WTC11 (cell line): ENCODE results near the gene RND3. TPM values are rescaled to one million over a fixed set of nuclear protein-coding genes. Genes with fewer than 3 reads are reported as not detected.
A peak's percentile ranks its signal among the peaks of the same experiment; 100 is the strongest.

Source experiments
- ATAC-seq: fragments of 200-7000 bp; cut with Tn5 transposase; 2 replicates; pipeline ENCODE4 v1.10.0; 2021; ENCODE audit warnings: mild to moderate bottlenecking, moderate library complexity
- CTCF ChIA-PET: fragments of 300-600 bp; sonication (Branson Sonifier 250); formaldehyde crosslinking; loops from one replicate; lab custom pipeline; 2021; ENCODE audit warnings: antibody characterized with exemption; lab: Charles Lee
- POLR2A ChIA-PET: fragments of 350-600 bp; sonication (Branson Sonifier 250); formaldehyde crosslinking; loops from one replicate; lab custom pipeline; 2021; ENCODE audit warnings: antibody characterized with exemption; lab: Charles Lee
- DNase-seq: peaks from one replicate; pipeline ENCODE4 v3.0.0; 2021; ENCODE audit warnings: low spot score
- H3K27ac Mint-ChIP-seq: 2 replicates; pipeline ENCODE4 v1.8.0; 2021; ENCODE audit warnings: mixed read lengths
- H3K27me3 Mint-ChIP-seq: 2 replicates; pipeline ENCODE4 v1.8.0; 2021; ENCODE audit warnings: low read depth, mild to moderate bottlenecking, moderate library complexity, mixed read lengths
- H3K36me3 Mint-ChIP-seq: 2 replicates; pipeline ENCODE4 v1.8.0; 2021; ENCODE audit warnings: mixed read lengths
- H3K4me1 Mint-ChIP-seq: 2 replicates; pipeline ENCODE4 v1.8.0; 2022; ENCODE audit warnings: mixed read lengths
- H3K4me3 Mint-ChIP-seq: 2 replicates; pipeline ENCODE4 v1.8.0; 2021; ENCODE audit warnings: mild to moderate bottlenecking, moderate library complexity, mixed read lengths
- H3K9me3 Mint-ChIP-seq: 2 replicates; pipeline ENCODE4 v1.8.0; 2021; ENCODE audit warnings: mixed read lengths
- ATF1 ChIP-seq: sonication (generic); formaldehyde crosslinking; IDR thresholded peaks from 2 replicates; pipeline ENCODE4 v1.8.1; 2023; ENCODE audit warnings: mild to moderate bottlenecking, moderate library complexity, missing genetic modification reagents
- CREB1 ChIP-seq: sonication (generic); formaldehyde crosslinking; IDR thresholded peaks from 2 replicates; pipeline ENCODE4 v1.8.0; 2023; ENCODE audit warnings: mild to moderate bottlenecking, missing genetic modification reagents
- CREM ChIP-seq: sonication (generic); formaldehyde crosslinking; IDR thresholded peaks from 2 replicates; pipeline ENCODE4 v1.8.1; 2022; ENCODE audit warnings: mild to moderate bottlenecking, missing genetic modification reagents, moderate library complexity
- ELF4 ChIP-seq: sonication (generic); formaldehyde crosslinking; IDR thresholded peaks from 2 replicates; pipeline ENCODE4 v1.8.1; 2022; ENCODE audit warnings: low read depth, mild to moderate bottlenecking, moderate library complexity, missing genetic modification reagents
- ETV6 ChIP-seq: sonication (generic); formaldehyde crosslinking; IDR thresholded peaks from 2 replicates; pipeline ENCODE4 v1.8.1; 2022; ENCODE audit warnings: mild to moderate bottlenecking, missing genetic modification reagents
- FOXP1 ChIP-seq: sonication (generic); formaldehyde crosslinking; IDR thresholded peaks from 2 replicates; pipeline ENCODE4 v1.8.0; 2022; ENCODE audit warnings: missing genetic modification reagents, mild to moderate bottlenecking, moderate library complexity, borderline replicate concordance
- KAT7 ChIP-seq: sonication (generic); formaldehyde crosslinking; IDR thresholded peaks from 2 replicates; pipeline ENCODE4 v1.8.1; 2023; ENCODE audit warnings: missing genetic modification reagents, mild to moderate bottlenecking, borderline replicate concordance
- NR3C1 ChIP-seq: sonication (generic); formaldehyde crosslinking; conservative IDR thresholded peaks from 2 replicates; pipeline ENCODE4 v1.8.1; 2023; ENCODE audit warnings: low read depth, mild to moderate bottlenecking, missing genetic modification reagents
- RORB ChIP-seq: fragments of 250-450 bp; sonication (Bioruptor Pico); IDR thresholded peaks from 2 replicates; pipeline ENCODE4 v1.9.0; 2021; ENCODE audit warnings: mild to moderate bottlenecking
- SMAD3 ChIP-seq: sonication (generic); formaldehyde crosslinking; IDR thresholded peaks from 2 replicates; pipeline ENCODE4 v1.8.0; 2022; ENCODE audit warnings: missing genetic modification reagents, mild to moderate bottlenecking, borderline replicate concordance
- TP53 ChIP-seq: sonication (generic); formaldehyde crosslinking; IDR thresholded peaks from 2 replicates; pipeline ENCODE4 v1.8.1; 2023; ENCODE audit warnings: mild to moderate bottlenecking, missing genetic modification reagents
- ZNF396 ChIP-seq: fragments of 250-450 bp; sonication (Bioruptor Pico); IDR thresholded peaks from 2 replicates; pipeline ENCODE4 v1.8.0; 2021; ENCODE audit warnings: mild to moderate bottlenecking, moderate library complexity, borderline replicate concordance
- ZNF416 ChIP-seq: fragments of 250-450 bp; sonication (Bioruptor Pico); IDR thresholded peaks from 2 replicates; pipeline ENCODE4 v1.9.0; 2021; ENCODE audit warnings: mild to moderate bottlenecking, inconsistent platforms
- total RNA-seq: library from RNA; stranded (reverse); gene quantifications from 3 replicates; pipeline ENCODE4 v1.2.3, GENCODE V29; 2021
- TF ChIP-seq, protein P1 (sequence below): sonication (generic); formaldehyde crosslinking; IDR thresholded peaks from 2 replicates; pipeline ENCODE4 v1.8.1; 2022; ENCODE audit warnings: mild to moderate bottlenecking, missing genetic modification reagents, moderate library complexity, borderline replicate concordance
- TF ChIP-seq, protein P2 (sequence below): sonication (generic); formaldehyde crosslinking; IDR thresholded peaks from 2 replicates; pipeline ENCODE4 v1.8.1; 2022; ENCODE audit warnings: low read depth, mild to moderate bottlenecking, moderate library complexity, missing genetic modification reagents, borderline replicate concordance
- TF ChIP-seq, protein P3 (sequence below): sonication (generic); formaldehyde crosslinking; IDR thresholded peaks from 2 replicates; pipeline ENCODE4 v1.8.1; 2023; ENCODE audit warnings: mild to moderate bottlenecking, missing genetic modification reagents
- TF ChIP-seq, protein P4 (sequence below): sonication (generic); formaldehyde crosslinking; IDR thresholded peaks from 2 replicates; pipeline ENCODE4 v1.8.1; 2023; ENCODE audit warnings: mild to moderate bottlenecking, missing genetic modification reagents, moderate library complexity
- TF ChIP-seq, protein P5 (sequence below): sonication (generic); formaldehyde crosslinking; IDR thresholded peaks from 2 replicates; pipeline ENCODE4 v1.8.0; 2022; ENCODE audit warnings: missing genetic modification reagents
- TF ChIP-seq, protein P6 (sequence below): fragments of 250-450 bp; sonication (Bioruptor Pico); IDR thresholded peaks from 2 replicates; pipeline ENCODE4 v1.9.0; 2021; ENCODE audit warnings: mild to moderate bottlenecking, borderline replicate concordance
- TF ChIP-seq, protein P7 (sequence below): fragments of 250-450 bp; sonication (Bioruptor Pico); conservative IDR thresholded peaks from 2 replicates; pipeline ENCODE4 v1.9.0; 2021; ENCODE audit warnings: mild to moderate bottlenecking

Gene RND3
- total RNA-seq, 1 experiment from 2014 or later = 64.4 TPM

DNA sequence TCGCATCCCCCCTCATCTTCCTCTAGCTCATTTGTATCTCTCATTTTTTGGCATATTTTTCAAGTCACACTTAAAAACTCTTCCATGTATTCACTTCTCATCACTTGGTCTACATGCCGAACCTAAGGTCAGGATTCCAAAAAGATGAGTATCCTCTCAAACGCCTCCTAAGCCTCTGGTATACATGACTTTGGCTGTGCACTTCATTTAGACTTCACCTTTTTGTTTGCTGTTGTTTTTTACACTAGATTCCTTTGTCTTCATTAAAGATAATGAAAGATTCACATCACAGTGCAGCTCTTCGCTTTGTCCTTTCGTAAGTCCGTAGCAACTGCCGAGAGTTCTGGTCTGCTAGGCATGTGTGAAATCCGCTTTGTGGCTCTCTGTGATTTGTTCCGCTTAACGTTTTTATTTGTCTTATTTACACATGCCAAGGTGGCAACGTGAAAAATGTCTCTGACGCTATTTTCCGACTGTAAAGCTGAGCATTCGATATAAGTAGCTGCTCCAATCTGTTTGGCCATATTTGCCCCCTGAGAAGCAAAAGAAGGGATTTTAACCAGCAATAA, 17.7 kb downstream of the RND3 start:
- no peaks in the 10 kb centered on the region for H3K27me3 Mint-ChIP-seq
- TF ChIP-seq, protein P1, sequence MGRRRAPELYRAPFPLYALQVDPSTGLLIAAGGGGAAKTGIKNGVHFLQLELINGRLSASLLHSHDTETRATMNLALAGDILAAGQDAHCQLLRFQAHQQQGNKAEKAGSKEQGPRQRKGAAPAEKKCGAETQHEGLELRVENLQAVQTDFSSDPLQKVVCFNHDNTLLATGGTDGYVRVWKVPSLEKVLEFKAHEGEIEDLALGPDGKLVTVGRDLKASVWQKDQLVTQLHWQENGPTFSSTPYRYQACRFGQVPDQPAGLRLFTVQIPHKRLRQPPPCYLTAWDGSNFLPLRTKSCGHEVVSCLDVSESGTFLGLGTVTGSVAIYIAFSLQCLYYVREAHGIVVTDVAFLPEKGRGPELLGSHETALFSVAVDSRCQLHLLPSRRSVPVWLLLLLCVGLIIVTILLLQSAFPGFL (CRISPR knock-in tag) = no peak
- TF ChIP-seq, protein P2, sequence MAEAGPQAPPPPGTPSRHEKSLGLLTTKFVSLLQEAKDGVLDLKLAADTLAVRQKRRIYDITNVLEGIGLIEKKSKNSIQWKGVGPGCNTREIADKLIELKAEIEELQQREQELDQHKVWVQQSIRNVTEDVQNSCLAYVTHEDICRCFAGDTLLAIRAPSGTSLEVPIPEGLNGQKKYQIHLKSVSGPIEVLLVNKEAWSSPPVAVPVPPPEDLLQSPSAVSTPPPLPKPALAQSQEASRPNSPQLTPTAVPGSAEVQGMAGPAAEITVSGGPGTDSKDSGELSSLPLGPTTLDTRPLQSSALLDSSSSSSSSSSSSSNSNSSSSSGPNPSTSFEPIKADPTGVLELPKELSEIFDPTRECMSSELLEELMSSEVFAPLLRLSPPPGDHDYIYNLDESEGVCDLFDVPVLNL = no peak
- TF ChIP-seq CREB1 = no peak
- no peak for TF ChIP-seq NR3C1
- TF ChIP-seq SMAD3 = no peak
- TF ChIP-seq, protein P3, sequence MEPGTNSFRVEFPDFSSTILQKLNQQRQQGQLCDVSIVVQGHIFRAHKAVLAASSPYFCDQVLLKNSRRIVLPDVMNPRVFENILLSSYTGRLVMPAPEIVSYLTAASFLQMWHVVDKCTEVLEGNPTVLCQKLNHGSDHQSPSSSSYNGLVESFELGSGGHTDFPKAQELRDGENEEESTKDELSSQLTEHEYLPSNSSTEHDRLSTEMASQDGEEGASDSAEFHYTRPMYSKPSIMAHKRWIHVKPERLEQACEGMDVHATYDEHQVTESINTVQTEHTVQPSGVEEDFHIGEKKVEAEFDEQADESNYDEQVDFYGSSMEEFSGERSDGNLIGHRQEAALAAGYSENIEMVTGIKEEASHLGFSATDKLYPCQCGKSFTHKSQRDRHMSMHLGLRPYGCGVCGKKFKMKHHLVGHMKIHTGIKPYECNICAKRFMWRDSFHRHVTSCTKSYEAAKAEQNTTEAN (CRISPR knock-in tag) = no peak
- no peak for DNase-seq
- ChIA-PET POLR2A (no interaction called here), CTCF (no interaction called here)
- no peak for ATAC-seq
- peaks cover 20% of the 10 kb centered on the region for H3K4me1 Mint-ChIP-seq
- no peak overlapping the region for H3K4me3 Mint-ChIP-seq
- H3K9me3 Mint-ChIP-seq = no peaks in the 10 kb centered on the region
- H3K36me3 Mint-ChIP-seq = peaks cover 62% of the 10 kb centered on the region
- H3K27ac Mint-ChIP-seq = peak overlapping the region; percentile 58

DNA sequence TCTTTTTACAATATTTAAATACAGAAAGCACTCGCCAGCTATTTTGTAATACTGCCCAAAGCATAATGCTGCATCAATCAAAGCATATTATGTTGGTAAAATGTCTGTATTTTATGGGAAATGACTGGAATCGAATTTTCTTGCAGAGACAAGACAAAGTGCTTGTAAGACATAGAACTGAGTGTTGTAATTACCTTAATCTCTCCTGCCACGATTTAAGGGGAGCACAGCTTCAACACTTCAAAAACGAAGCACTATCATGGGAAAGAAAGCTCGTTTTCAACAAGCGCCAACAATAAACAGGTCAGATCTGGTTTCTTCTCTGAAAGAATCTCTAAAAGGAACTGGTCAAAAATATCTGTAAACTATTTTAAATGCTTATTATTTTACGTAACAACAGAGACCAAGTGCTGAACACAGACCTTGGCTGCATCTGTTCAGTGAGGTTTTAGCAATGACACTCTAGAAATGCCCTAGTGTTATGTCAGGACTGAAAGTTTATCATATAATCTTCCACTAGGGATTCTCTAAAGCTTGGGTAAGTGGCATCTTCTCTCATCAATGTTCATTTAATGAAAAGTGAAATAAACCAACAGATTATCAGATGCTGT, 19.0 kb downstream of the RND3 start:
- no peak for TF ChIP-seq RORB
- TF ChIP-seq ATF1 (CRISPR knock-in tag) = no peak
- TF ChIP-seq NR3C1 = no peak
- TF ChIP-seq FOXP1 (CRISPR knock-in tag) = no peak
- TF ChIP-seq ZNF396 (CRISPR knock-in tag) = no peak
- TF ChIP-seq, protein P4, sequence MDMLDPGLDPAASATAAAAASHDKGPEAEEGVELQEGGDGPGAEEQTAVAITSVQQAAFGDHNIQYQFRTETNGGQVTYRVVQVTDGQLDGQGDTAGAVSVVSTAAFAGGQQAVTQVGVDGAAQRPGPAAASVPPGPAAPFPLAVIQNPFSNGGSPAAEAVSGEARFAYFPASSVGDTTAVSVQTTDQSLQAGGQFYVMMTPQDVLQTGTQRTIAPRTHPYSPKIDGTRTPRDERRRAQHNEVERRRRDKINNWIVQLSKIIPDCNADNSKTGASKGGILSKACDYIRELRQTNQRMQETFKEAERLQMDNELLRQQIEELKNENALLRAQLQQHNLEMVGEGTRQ = no peak
- no peak for TF ChIP-seq CREM (CRISPR knock-in tag)
- TF ChIP-seq ETV6 (CRISPR knock-in tag) = no peak
- no peak for TF ChIP-seq ZNF416
- TF ChIP-seq, protein P5, sequence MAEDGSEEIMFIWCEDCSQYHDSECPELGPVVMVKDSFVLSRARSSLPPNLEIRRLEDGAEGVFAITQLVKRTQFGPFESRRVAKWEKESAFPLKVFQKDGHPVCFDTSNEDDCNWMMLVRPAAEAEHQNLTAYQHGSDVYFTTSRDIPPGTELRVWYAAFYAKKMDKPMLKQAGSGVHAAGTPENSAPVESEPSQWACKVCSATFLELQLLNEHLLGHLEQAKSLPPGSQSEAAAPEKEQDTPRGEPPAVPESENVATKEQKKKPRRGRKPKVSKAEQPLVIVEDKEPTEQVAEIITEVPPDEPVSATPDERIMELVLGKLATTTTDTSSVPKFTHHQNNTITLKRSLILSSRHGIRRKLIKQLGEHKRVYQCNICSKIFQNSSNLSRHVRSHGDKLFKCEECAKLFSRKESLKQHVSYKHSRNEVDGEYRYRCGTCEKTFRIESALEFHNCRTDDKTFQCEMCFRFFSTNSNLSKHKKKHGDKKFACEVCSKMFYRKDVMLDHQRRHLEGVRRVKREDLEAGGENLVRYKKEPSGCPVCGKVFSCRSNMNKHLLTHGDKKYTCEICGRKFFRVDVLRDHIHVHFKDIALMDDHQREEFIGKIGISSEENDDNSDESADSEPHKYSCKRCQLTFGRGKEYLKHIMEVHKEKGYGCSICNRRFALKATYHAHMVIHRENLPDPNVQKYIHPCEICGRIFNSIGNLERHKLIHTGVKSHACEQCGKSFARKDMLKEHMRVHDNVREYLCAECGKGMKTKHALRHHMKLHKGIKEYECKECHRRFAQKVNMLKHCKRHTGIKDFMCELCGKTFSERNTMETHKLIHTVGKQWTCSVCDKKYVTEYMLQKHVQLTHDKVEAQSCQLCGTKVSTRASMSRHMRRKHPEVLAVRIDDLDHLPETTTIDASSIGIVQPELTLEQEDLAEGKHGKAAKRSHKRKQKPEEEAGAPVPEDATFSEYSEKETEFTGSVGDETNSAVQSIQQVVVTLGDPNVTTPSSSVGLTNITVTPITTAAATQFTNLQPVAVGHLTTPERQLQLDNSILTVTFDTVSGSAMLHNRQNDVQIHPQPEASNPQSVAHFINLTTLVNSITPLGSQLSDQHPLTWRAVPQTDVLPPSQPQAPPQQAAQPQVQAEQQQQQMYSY (CRISPR knock-in tag) = no peak
- TF ChIP-seq KAT7 = no peak
- TF ChIP-seq, protein P6, sequence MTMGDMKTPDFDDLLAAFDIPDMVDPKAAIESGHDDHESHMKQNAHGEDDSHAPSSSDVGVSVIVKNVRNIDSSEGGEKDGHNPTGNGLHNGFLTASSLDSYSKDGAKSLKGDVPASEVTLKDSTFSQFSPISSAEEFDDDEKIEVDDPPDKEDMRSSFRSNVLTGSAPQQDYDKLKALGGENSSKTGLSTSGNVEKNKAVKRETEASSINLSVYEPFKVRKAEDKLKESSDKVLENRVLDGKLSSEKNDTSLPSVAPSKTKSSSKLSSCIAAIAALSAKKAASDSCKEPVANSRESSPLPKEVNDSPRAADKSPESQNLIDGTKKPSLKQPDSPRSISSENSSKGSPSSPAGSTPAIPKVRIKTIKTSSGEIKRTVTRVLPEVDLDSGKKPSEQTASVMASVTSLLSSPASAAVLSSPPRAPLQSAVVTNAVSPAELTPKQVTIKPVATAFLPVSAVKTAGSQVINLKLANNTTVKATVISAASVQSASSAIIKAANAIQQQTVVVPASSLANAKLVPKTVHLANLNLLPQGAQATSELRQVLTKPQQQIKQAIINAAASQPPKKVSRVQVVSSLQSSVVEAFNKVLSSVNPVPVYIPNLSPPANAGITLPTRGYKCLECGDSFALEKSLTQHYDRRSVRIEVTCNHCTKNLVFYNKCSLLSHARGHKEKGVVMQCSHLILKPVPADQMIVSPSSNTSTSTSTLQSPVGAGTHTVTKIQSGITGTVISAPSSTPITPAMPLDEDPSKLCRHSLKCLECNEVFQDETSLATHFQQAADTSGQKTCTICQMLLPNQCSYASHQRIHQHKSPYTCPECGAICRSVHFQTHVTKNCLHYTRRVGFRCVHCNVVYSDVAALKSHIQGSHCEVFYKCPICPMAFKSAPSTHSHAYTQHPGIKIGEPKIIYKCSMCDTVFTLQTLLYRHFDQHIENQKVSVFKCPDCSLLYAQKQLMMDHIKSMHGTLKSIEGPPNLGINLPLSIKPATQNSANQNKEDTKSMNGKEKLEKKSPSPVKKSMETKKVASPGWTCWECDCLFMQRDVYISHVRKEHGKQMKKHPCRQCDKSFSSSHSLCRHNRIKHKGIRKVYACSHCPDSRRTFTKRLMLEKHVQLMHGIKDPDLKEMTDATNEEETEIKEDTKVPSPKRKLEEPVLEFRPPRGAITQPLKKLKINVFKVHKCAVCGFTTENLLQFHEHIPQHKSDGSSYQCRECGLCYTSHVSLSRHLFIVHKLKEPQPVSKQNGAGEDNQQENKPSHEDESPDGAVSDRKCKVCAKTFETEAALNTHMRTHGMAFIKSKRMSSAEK (CRISPR knock-in tag) = no peak
- TF ChIP-seq ELF4 (CRISPR knock-in tag) = no peak
- TF ChIP-seq, protein P7, sequence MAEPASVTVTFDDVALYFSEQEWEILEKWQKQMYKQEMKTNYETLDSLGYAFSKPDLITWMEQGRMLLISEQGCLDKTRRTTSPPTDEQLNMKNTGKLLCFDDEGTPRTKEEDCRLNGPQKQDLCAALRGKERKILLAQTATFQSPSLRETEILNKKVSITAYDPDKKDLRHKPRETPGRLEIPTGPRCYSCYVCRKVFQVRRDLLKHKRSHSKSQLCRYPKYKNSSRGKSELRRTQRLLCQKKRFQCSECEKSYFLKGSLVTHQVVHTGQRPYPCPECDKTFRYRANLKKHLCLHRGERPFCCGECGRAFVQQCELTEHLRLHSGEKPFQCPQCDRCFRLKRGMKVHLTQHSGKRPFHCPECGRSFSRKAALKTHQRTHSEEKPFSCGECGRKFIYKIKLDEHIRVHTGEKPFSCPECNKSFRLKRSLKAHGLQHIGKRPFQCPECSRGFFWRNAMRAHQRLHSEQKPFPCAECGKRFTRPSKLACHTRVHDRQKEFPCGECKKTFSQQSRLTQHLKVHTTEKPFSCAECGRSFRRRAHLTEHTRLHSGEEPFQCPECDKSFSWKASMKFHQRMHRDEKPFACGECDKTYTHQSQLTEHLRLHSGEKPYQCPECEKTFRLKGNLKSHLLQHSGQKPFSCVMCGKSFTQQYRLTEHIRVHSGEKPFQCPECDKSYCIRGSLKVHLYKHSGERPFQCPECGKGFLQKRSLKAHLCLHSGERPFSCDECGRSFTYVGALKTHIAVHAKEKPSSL = no peak
- no peak for TF ChIP-seq TP53 (CRISPR knock-in tag)
- ATAC-seq (no peak), DNase-seq (no peak)
- POLR2A ChIA-PET = no interaction called here
- H3K9me3 Mint-ChIP-seq = no peaks in the 10 kb centered on the region
- peak overlapping the region; percentile 63; the same call in 1 of the 2 replicates for H3K27ac Mint-ChIP-seq
- CTCF ChIA-PET = no interaction called here
- H3K27me3 Mint-ChIP-seq = no peaks in the 10 kb centered on the region
- H3K36me3 Mint-ChIP-seq = peaks cover 48% of the 10 kb centered on the region
- H3K4me1 Mint-ChIP-seq = peaks cover 14% of the 10 kb centered on the region
- no peak overlapping the region for H3K4me3 Mint-ChIP-seq
